HEK293 (cell line): ENCODE data around the gene ERFE.
A peak's percentile ranks its signal among the peaks of the same experiment; 100 is the strongest.

Experiments used
- CTCF ChIA-PET: fragments of 350-600 bp; formaldehyde crosslinking; extraction: SDS; loops from one replicate; lab custom pipeline; 2021; ENCODE audit warnings: antibody characterized with exemption; lab: Yijun Ruan, JAX
- POLR2A ChIA-PET: fragments of 300-600 bp; formaldehyde crosslinking; extraction: SDS; loops from one replicate; lab custom pipeline; 2020; ENCODE audit warnings: antibody characterized with exemption, inconsistent platforms; lab: Yijun Ruan, JAX
- H3K27ac ChIP-seq: fragments of 200-500 bp; sonication (Bioruptor generic); 2 replicates; pipeline ENCODE4 v1.5.1; 2014; ENCODE audit warnings: low read depth, low read length, control low read depth, inconsistent platforms; ENCODE audit errors: extremely low read depth
- H3K36me3 ChIP-seq, 2 experiments: fragments of 200-500 bp in 1 of 2; sonication (Bioruptor generic) in 1 of 2; 1 replicate in 1 of 2; 2 replicates in 1 of 2; pipeline ENCODE4 v1.5.1; 2014 to 2017; ENCODE audit warnings: inconsistent platforms in 2 of 2, low read length in 2 of 2; ENCODE audit not compliant: control insufficient read depth in 2 of 2, insufficient read depth in 1 of 2
- H3K4me1 ChIP-seq: fragments of 200-500 bp; sonication (Bioruptor generic); 2 replicates; pipeline ENCODE4 v1.5.1; 2014; ENCODE audit warnings: mild to moderate bottlenecking, low read length, inconsistent platforms; ENCODE audit not compliant: control insufficient read depth, insufficient read depth
- H3K4me3 ChIP-seq: 2 replicates; pipeline ENCODE4 v1.5.1; 2011; ENCODE audit warnings: low read depth, mild to moderate bottlenecking, control low read depth, low read length, moderate library complexity
- H3K9me3 ChIP-seq: fragments of 200-500 bp; sonication (Bioruptor generic); 2 replicates; pipeline ENCODE4 v1.5.1; 2014; ENCODE audit warnings: low read depth, low read length, inconsistent platforms; ENCODE audit not compliant: control insufficient read depth, insufficient read depth
- KLF1 ChIP-seq: fragments of 450-650 bp; formaldehyde crosslinking; IDR thresholded peaks from 2 replicates; pipeline ENCODE4 v1.5.1; 2016; ENCODE audit warnings: missing biosample characterization, missing genetic modification characterization
- SCRT1 ChIP-seq: fragments of 450-650 bp; formaldehyde crosslinking; IDR thresholded peaks from 2 replicates; pipeline ENCODE4 v1.5.1; 2016; ENCODE audit warnings: missing biosample characterization, missing genetic modification characterization, borderline replicate concordance
- SCRT2 ChIP-seq: fragments of 450-650 bp; formaldehyde crosslinking; IDR thresholded peaks from 2 replicates; pipeline ENCODE4 v1.5.1; 2016; ENCODE audit warnings: missing biosample characterization, missing genetic modification characterization
- SP2 ChIP-seq: fragments of 450-650 bp; formaldehyde crosslinking; IDR thresholded peaks from 2 replicates; pipeline ENCODE4 v1.5.1; 2016; ENCODE audit warnings: missing biosample characterization, missing genetic modification characterization
- SP3 ChIP-seq: fragments of 450-650 bp; formaldehyde crosslinking; IDR thresholded peaks from 2 replicates; pipeline ENCODE4 v1.5.1; 2016; ENCODE audit warnings: missing biosample characterization, missing genetic modification characterization
- WT1 ChIP-seq: fragments of 450-650 bp; formaldehyde crosslinking; IDR thresholded peaks from 2 replicates; pipeline ENCODE4 v1.5.1; 2016; ENCODE audit warnings: missing biosample characterization, missing genetic modification characterization
- ZBTB20 ChIP-seq: fragments of 450-650 bp; formaldehyde crosslinking; IDR thresholded peaks from 2 replicates; pipeline ENCODE4 v1.5.1; 2016; ENCODE audit warnings: missing biosample characterization, missing genetic modification characterization
- ZBTB26 ChIP-seq: fragments of 450-650 bp; formaldehyde crosslinking; optimal IDR thresholded peaks from 2 replicates; pipeline ENCODE3; 2016; ENCODE audit warnings: missing biosample characterization, mild to moderate bottlenecking, missing genetic modification characterization
- ZBTB44 ChIP-seq: fragments of 450-650 bp; IDR thresholded peaks from 2 replicates; pipeline ENCODE4 v1.5.1; 2018; ENCODE audit warnings: missing biosample characterization, mild to moderate bottlenecking, missing genetic modification characterization
- ZBTB8A ChIP-seq: fragments of 450-650 bp; formaldehyde crosslinking; IDR thresholded peaks from 2 replicates; pipeline ENCODE4 v1.5.1; 2016; ENCODE audit warnings: missing biosample characterization, missing genetic modification characterization
- ZNF16 ChIP-seq: fragments of 450-650 bp; formaldehyde crosslinking; IDR thresholded peaks from 2 replicates; pipeline ENCODE4 v1.5.1; 2016; ENCODE audit warnings: low read depth, missing biosample characterization, missing genetic modification characterization
- ZNF280C ChIP-seq: fragments of 450-650 bp; formaldehyde crosslinking; IDR thresholded peaks from 2 replicates; pipeline ENCODE4 v1.5.1; 2016; ENCODE audit warnings: missing biosample characterization, missing genetic modification characterization
- ZNF335 ChIP-seq: fragments of 450-650 bp; formaldehyde crosslinking; conservative IDR thresholded peaks from 2 replicates; pipeline ENCODE4 v1.5.1; 2016; ENCODE audit warnings: missing biosample characterization, missing genetic modification characterization
- ZNF362 ChIP-seq: fragments of 450-650 bp; formaldehyde crosslinking; IDR thresholded peaks from 2 replicates; pipeline ENCODE4 v1.5.1; 2016; ENCODE audit warnings: missing biosample characterization, missing genetic modification characterization
- ZNF37A ChIP-seq: fragments of 450-650 bp; IDR thresholded peaks from 2 replicates; pipeline ENCODE4 v1.5.1; 2018; ENCODE audit warnings: missing biosample characterization, missing genetic modification characterization
- ZNF423 ChIP-seq: fragments of 450-650 bp; formaldehyde crosslinking; IDR thresholded peaks from 2 replicates; pipeline ENCODE4 v1.5.1; 2016; ENCODE audit warnings: missing biosample characterization, missing genetic modification characterization
- ZNF560 ChIP-seq: fragments of 450-650 bp; formaldehyde crosslinking; IDR thresholded peaks from 2 replicates; pipeline ENCODE4 v1.5.1; 2017; ENCODE audit warnings: missing biosample characterization, missing genetic modification characterization, borderline replicate concordance
- ZNF624 ChIP-seq: fragments of 450-650 bp; formaldehyde crosslinking; IDR thresholded peaks from 2 replicates; pipeline ENCODE4 v1.5.1; 2017; ENCODE audit warnings: missing biosample characterization, missing genetic modification characterization
- ZNF626 ChIP-seq: fragments of 450-650 bp; sonication (Bioruptor Pico); formaldehyde crosslinking; IDR thresholded peaks from 2 replicates; pipeline ENCODE4 v1.5.1; 2018; ENCODE audit warnings: missing biosample characterization, missing genetic modification characterization, inconsistent platforms
- ZNF76 ChIP-seq: fragments of 450-650 bp; formaldehyde crosslinking; IDR thresholded peaks from 2 replicates; pipeline ENCODE4; 2016; ENCODE audit warnings: low read depth, missing biosample characterization, missing genetic modification characterization, borderline replicate concordance
- ZSCAN16 ChIP-seq: fragments of 450-650 bp; formaldehyde crosslinking; IDR thresholded peaks from 2 replicates; pipeline ENCODE4 v1.5.1; 2016; ENCODE audit warnings: missing biosample characterization, missing genetic modification characterization
- ZSCAN30 ChIP-seq: fragments of 450-650 bp; IDR thresholded peaks from 2 replicates; pipeline ENCODE4 v1.5.1; 2018; ENCODE audit warnings: missing biosample characterization, mild to moderate bottlenecking, missing genetic modification characterization, moderate library complexity

ERFE gene

GRCh38 chr2:238158018-238158508, 707 bp upstream of the ERFE start:
- Histone ChIP-seq H3K27ac (no peak overlapping the region), H3K4me1 (no peaks in the 10 kb centered on the region; the same call in 1 of the 2 replicates), H3K9me3 (no peaks in the 10 kb centered on the region)
- CTCF ChIA-PET, result no interaction called here
- TF ChIP-seq SCRT1 (tag by site-specific recombination), result peak; percentile 76
- TF ChIP-seq SCRT2 (tag by site-specific recombination), result peak; percentile 92
- no peak for TF ChIP-seq ZNF37A (tag by site-specific recombination)
- no peak for TF ChIP-seq ZNF560 (tag by site-specific recombination)
- TF ChIP-seq, all 188 proteins: peak for 2
- H3K4me3 ChIP-seq, result no peak overlapping the region
- POLR2A ChIA-PET, result no interaction called here
- H3K36me3 ChIP-seq, result no peaks in the 10 kb centered on the region

GRCh38 chr2:238159071-238159539, 335 bp downstream of the ERFE start:
- Histone ChIP-seq H3K4me3 (peak overlapping the region; percentile 40), H3K36me3 (no peaks in the 10 kb centered on the region), H3K27ac (peak overlapping the region; percentile 63; the same call in 1 of the 2 replicates), H3K9me3 (no peaks in the 10 kb centered on the region), H3K4me1 (no peaks in the 10 kb centered on the region; the same call in 1 of the 2 replicates)
- CTCF ChIA-PET, result interaction anchor here (0.7 to 2.7 kb wide), 4 partner anchors 9 to 105 kb away, joined by 3 to 24 read pairs (median 5); no protein-coding TSS in a partner anchor
- POLR2A ChIA-PET, result no interaction called here
- TF ChIP-seq ZBTB44, result no peak
- TF ChIP-seq ZSCAN30 (tag by site-specific recombination), result no peak
- TF ChIP-seq KLF1 (tag by site-specific recombination), result no peak
- TF ChIP-seq ZNF335 (tag by site-specific recombination), result no peak
- no peak for TF ChIP-seq ZNF624 (tag by site-specific recombination)
- no peak for TF ChIP-seq ZNF423 (tag by site-specific recombination)
- TF ChIP-seq WT1, result no peak
- peak; percentile 32 for TF ChIP-seq ZBTB26 (tag by site-specific recombination)
- 0 out of 2 replicates have a peak, but pooled peaks have one; percentile 9 for TF ChIP-seq SP3 (tag by site-specific recombination)
- TF ChIP-seq ZNF626 (tag by site-specific recombination), result no peak
- TF ChIP-seq ZBTB8A (tag by site-specific recombination), result peak; percentile 54
- no peak for TF ChIP-seq SP2 (tag by site-specific recombination)
- no peak for TF ChIP-seq ZNF280C (tag by site-specific recombination)
- no peak for TF ChIP-seq ZNF76 (tag by site-specific recombination)
- TF ChIP-seq ZSCAN16 (tag by site-specific recombination), result no peak
- no peak for TF ChIP-seq ZNF362
- peak; percentile 53; the same call in 1 of the 2 replicates for TF ChIP-seq ZBTB20 (tag by site-specific recombination)
- no peak for TF ChIP-seq ZNF16
